WTC11 (cell line): Measurements from ENCODE around the gene CDC5L.

Experiments
- CTCF ChIP-seq: fragments of 200-600 bp; IDR thresholded peaks from 2 replicates; pipeline ENCODE4 v1.8.0; 2022; ENCODE audit warnings: antibody characterized with exemption
- E2F1 ChIP-seq: sonication (generic); formaldehyde crosslinking; IDR thresholded peaks from 2 replicates; pipeline ENCODE4 v1.8.0; 2022; ENCODE audit warnings: mild to moderate bottlenecking, missing genetic modification reagents
- RELA ChIP-seq: sonication (generic); formaldehyde crosslinking; IDR thresholded peaks from 2 replicates; pipeline ENCODE4 v1.8.1; 2022; ENCODE audit warnings: missing genetic modification reagents, mild to moderate bottlenecking, borderline replicate concordance
- SP1 ChIP-seq: sonication (generic); formaldehyde crosslinking; conservative IDR thresholded peaks from 2 replicates; pipeline ENCODE4 v1.8.1; 2022; ENCODE audit warnings: missing genetic modification reagents
- ZNF416 ChIP-seq: fragments of 250-450 bp; sonication (Bioruptor Pico); IDR thresholded peaks from 2 replicates; pipeline ENCODE4 v1.9.0; 2021; ENCODE audit warnings: mild to moderate bottlenecking, inconsistent platforms
- ZNF512 ChIP-seq: sonication (generic); formaldehyde crosslinking; IDR thresholded peaks from 2 replicates; pipeline ENCODE4 v1.8.1; 2022; ENCODE audit warnings: missing genetic modification reagents, borderline replicate concordance

GRCh38 chr6:44404715-44405099 is 17.2 kb downstream of the CDC5L start:
- TF ChIP-seq CTCF, result no peak
- TF ChIP-seq E2F1, result no peak
- no peak for TF ChIP-seq ZNF512 (CRISPR knock-in tag)
- no peak for TF ChIP-seq SP1 (CRISPR knock-in tag)
- no peak for TF ChIP-seq ZNF416 (CRISPR knock-in tag)
- no peak for TF ChIP-seq RELA (CRISPR knock-in tag)
